Kidney tubule cell (primary cell): Measurements from ENCODE around the gene SIK3.
"Not testable (repeated sequence)": the region's sequence is repeated elsewhere in the genome, so short reads cannot be mapped to it uniquely, and the experiment has no call there.

Source experiments
- DNase-seq: peaks from one replicate; pipeline ENCODE4 v3.0.0-alpha.2; 2018; ENCODE audit warnings: low spot score

SIK3 gene

GRCh38 chr11:116825854-116826750 is 272.1 kb downstream of the SIK3 start:
- no peak for DNase-seq

GRCh38 chr11:116825434-116825833 is 272.8 kb downstream of the SIK3 start:
- DNase-seq: no peak

- no peak for DNase-seq
Observed at GRCh38 chr11:116823031-116823843, 275.0 kb downstream of the SIK3 start, which contains the start of gene APOA4. APOA4 (minus strand) TSS chr11:116823304; CDS start chr11:116823191, 113 bp downstream.

- DNase-seq: no peak
Observed at GRCh38 chr11:116822575-116822974, 275.7 kb downstream of the SIK3 start.

- DNase-seq: no peak
Observed at GRCh38 chr11:116821050-116821918, 276.9 kb downstream of the SIK3 start.

GRCh38 chr11:116819049-116819448 is 279.2 kb downstream of the SIK3 start:
- no peak for DNase-seq

GRCh38 chr11:116814502-116814901 is 283.7 kb downstream of the SIK3 start:
- DNase-seq: no peak

GRCh38 chr11:116813781-116814471 is 284.3 kb downstream of the SIK3 start:
- DNase-seq: no peak

- no peak for DNase-seq
Observed at GRCh38 chr11:116813170-116813569, 285.1 kb downstream of the SIK3 start.

- no peak for DNase-seq
Observed at GRCh38 chr11:116812109-116812508, 286.1 kb downstream of the SIK3 start.

- DNase-seq: no peak
Observed at GRCh38 chr11:116811194-116811593, 287.0 kb downstream of the SIK3 start.

GRCh38 chr11:116808262-116809175 is 289.7 kb downstream of the SIK3 start:
- no peak for DNase-seq

- DNase-seq: no peak
Observed at GRCh38 chr11:116807601-116808261, 290.5 kb downstream of the SIK3 start.

GRCh38 chr11:116804001-116804400 is 294.2 kb downstream of the SIK3 start:
- DNase-seq: no peak

GRCh38 chr11:116801662-116802061 is 296.6 kb downstream of the SIK3 start:
- not testable (repeated sequence) for DNase-seq

- DNase-seq: no peak
Observed at GRCh38 chr11:116800610-116801009, 297.6 kb downstream of the SIK3 start.

- DNase-seq: no peak
Observed at GRCh38 chr11:116798368-116798767, 299.9 kb downstream of the SIK3 start.

- DNase-seq: no peak
Observed at GRCh38 chr11:116797816-116798215, 300.4 kb downstream of the SIK3 start.

GRCh38 chr11:116796548-116796947 is 301.7 kb downstream of the SIK3 start:
- DNase-seq: no peak

GRCh38 chr11:116794851-116795250 is 303.4 kb downstream of the SIK3 start:
- no peak for DNase-seq
